DOHH2 (cell line): ENCODE measurements around the gene PLA2G4E.

ENCODE experiments used
- H3F3A ChIP-seq: fragments of 200-600 bp; sonication (generic), shearing (Covaris generic); 2 replicates; pipeline ENCODE4 v1.6.0; 2016; ENCODE audit warnings: antibody characterized with exemption, mild to moderate bottlenecking; ENCODE audit not compliant: control insufficient read depth, insufficient read depth
- H3K27ac ChIP-seq: fragments of 200-600 bp; sonication (generic); 2 replicates; pipeline ENCODE4 v1.5.1; 2014; ENCODE audit warnings: low read depth, mild to moderate bottlenecking, low read length, moderate library complexity
- H3K27me3 ChIP-seq: fragments of 200-600 bp; sonication (generic); 2 replicates; pipeline ENCODE4 v1.6.1; 2014; ENCODE audit warnings: mild to moderate bottlenecking, low read length, mixed read lengths; ENCODE audit not compliant: control insufficient read depth
- H3K36me3 ChIP-seq: fragments of 200-600 bp; sonication (generic); 2 replicates; pipeline ENCODE4 v1.6.1; 2014; ENCODE audit warnings: mild to moderate bottlenecking, low read length, moderate library complexity, mixed read lengths; ENCODE audit not compliant: control insufficient read depth
- H3K4me1 ChIP-seq: fragments of 200-600 bp; sonication (generic); 2 replicates; pipeline ENCODE4 v1.6.1; 2014; ENCODE audit warnings: mild to moderate bottlenecking, low read length, mixed read lengths; ENCODE audit not compliant: control insufficient read depth
- H3K4me2 ChIP-seq: fragments of 200-600 bp; sonication (generic); 2 replicates; pipeline ENCODE4 v1.6.0; 2014; ENCODE audit warnings: mild to moderate bottlenecking, low read length, moderate library complexity
- H3K4me3 ChIP-seq: fragments of 200-600 bp; sonication (generic); 2 replicates; pipeline ENCODE4 v1.5.1; 2014; ENCODE audit warnings: mild to moderate bottlenecking, low read length, mixed read lengths
- H3K79me2 ChIP-seq: fragments of 200-600 bp; sonication (generic); 2 replicates; pipeline ENCODE4 v1.6.1; 2014; ENCODE audit warnings: mild to moderate bottlenecking, low read length, mixed read lengths; ENCODE audit not compliant: control insufficient read depth
- H3K9me2 ChIP-seq: fragments of 200-600 bp; sonication (generic); replicated peaks from 2 replicates; pipeline ENCODE4 v1.6.1; 2014; ENCODE audit warnings: mild to moderate bottlenecking, low read length, mixed read lengths; ENCODE audit not compliant: control insufficient read depth
- H3K9me3 ChIP-seq: fragments of 200-600 bp; sonication (generic); 2 replicates; pipeline ENCODE4 v1.6.1; 2014; ENCODE audit warnings: antibody characterized with exemption, low read length, mixed read lengths; ENCODE audit not compliant: control insufficient read depth, insufficient read depth
- H4K20me1 ChIP-seq: fragments of 200-600 bp; sonication (generic); 2 replicates; pipeline ENCODE4 v1.6.0; 2014; ENCODE audit warnings: low read depth, mild to moderate bottlenecking, antibody characterized with exemption, low read length, moderate library complexity; ENCODE audit not compliant: control insufficient read depth, insufficient read depth
- CTCF ChIP-seq: fragments of 200-600 bp; sonication (generic); IDR thresholded peaks from one replicate; pipeline ENCODE4 v1.5.1; 2014; ENCODE audit warnings: antibody characterized with exemption, mild to moderate bottlenecking, low read depth, low read length; ENCODE audit not compliant: poor library complexity, severe bottlenecking
- EZH2phosphoT487 ChIP-seq: fragments of 200-600 bp; sonication (generic); IDR thresholded peaks from 2 replicates; pipeline ENCODE4 v1.6.1; 2017; ENCODE audit warnings: borderline replicate concordance, mild to moderate bottlenecking, antibody characterized with exemption, low read length, moderate library complexity, mixed read lengths

Gene PLA2G4E

GRCh38 chr15:41979493-41980266 is 41.2 kb downstream of the PLA2G4E start:
- no peaks in the 10 kb centered on the region for H3F3A ChIP-seq

GRCh38 chr15:41978534-41978933 is 42.3 kb downstream of the PLA2G4E start:
- H3K9me2 ChIP-seq = no peaks in the 10 kb centered on the region
- no peak overlapping the region for H3K4me2 ChIP-seq
- H3K27me3 ChIP-seq = peaks cover 38% of the 10 kb centered on the region
- no peaks in the 10 kb centered on the region for H3F3A ChIP-seq
- no peak overlapping the region for H3K4me3 ChIP-seq
- H3K9me3 ChIP-seq = no peaks in the 10 kb centered on the region
- H4K20me1 ChIP-seq = no peaks in the 10 kb centered on the region
- no peak overlapping the region for H3K27ac ChIP-seq
- TF ChIP-seq CTCF (no peak), EZH2phosphoT487 (no peak)
- no peaks in the 10 kb centered on the region for H3K36me3 ChIP-seq
- no peaks in the 10 kb centered on the region for H3K79me2 ChIP-seq
- H3K4me1 ChIP-seq = peaks cover 3% of the 10 kb centered on the region; the same call in 1 of the 2 replicates

More at GRCh38 chr15:41979493-41980266, 41.2 kb downstream of the PLA2G4E start:
- no peaks in the 10 kb centered on the region for H3K79me2 ChIP-seq
- H3K27me3 ChIP-seq = peaks cover 31% of the 10 kb centered on the region
- peaks cover 3% of the 10 kb centered on the region; the same call in 1 of the 2 replicates for H3K4me1 ChIP-seq
- no peak overlapping the region for H3K4me3 ChIP-seq
- no peak overlapping the region for H3K4me2 ChIP-seq
- TF ChIP-seq CTCF = no peak
- no peak for TF ChIP-seq EZH2phosphoT487
- no peaks in the 10 kb centered on the region for H3K9me2 ChIP-seq
- H3K36me3 ChIP-seq = no peaks in the 10 kb centered on the region
- H3K27ac ChIP-seq = no peak overlapping the region
- no peaks in the 10 kb centered on the region for H3K9me3 ChIP-seq
- H4K20me1 ChIP-seq = no peaks in the 10 kb centered on the region

- H3K4me2 ChIP-seq = no peak overlapping the region
- peaks cover 7% of the 10 kb centered on the region for H3K4me1 ChIP-seq
- no peaks in the 10 kb centered on the region for H3F3A ChIP-seq
- peaks cover 38% of the 10 kb centered on the region for H3K27me3 ChIP-seq
- TF ChIP-seq EZH2phosphoT487 (no peak), CTCF (no peak)
- no peaks in the 10 kb centered on the region for H3K9me2 ChIP-seq
- no peaks in the 10 kb centered on the region for H3K36me3 ChIP-seq
- no peaks in the 10 kb centered on the region for H3K79me2 ChIP-seq
- no peaks in the 10 kb centered on the region for H3K9me3 ChIP-seq
- H4K20me1 ChIP-seq = no peaks in the 10 kb centered on the region
- H3K27ac ChIP-seq = no peak overlapping the region
- no peak overlapping the region for H3K4me3 ChIP-seq
Observed at GRCh38 chr15:41977757-41978383, 43.0 kb downstream of the PLA2G4E start.
